ENCODE results near the gene RNF39.
"Not testable (repeated sequence)": the region's sequence is repeated elsewhere in the genome, so short reads cannot be mapped to it uniquely, and the experiment has no call there.

Gene RNF39

GRCh38 chr6:30075094-30075789, at the start of gene RNF39:
RNF39 (minus strand) TSS chr6:30075769; CDS start chr6:30075585, 184 bp downstream.
- no peak for DNase-seq (ENCODE audit: low read depth in 2 of 2)

DNA sequence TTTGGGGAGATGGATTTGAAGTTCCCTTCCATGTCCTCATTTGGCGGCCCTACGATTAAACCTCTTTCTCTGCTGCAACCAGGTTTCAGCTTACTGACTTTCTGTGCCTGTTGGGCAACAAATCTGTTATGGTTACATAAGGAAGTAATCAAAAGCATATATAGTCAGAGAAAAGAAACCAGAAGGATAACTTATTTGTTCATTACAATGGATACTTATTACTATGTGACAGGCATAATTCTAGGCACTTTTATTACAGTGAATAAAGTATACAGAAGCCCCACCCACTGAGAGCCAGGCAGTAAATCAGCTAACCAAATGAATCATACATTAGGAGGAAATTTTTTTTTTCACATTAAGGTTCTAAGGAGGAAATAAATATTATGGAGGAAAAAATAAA, 46.9 kb upstream of the RNF39 start:
- DNase-seq (ENCODE audit: low read depth in 2 of 2): no peak

- DNase-seq (ENCODE audit: low read depth in 2 of 2): no peak
Measured at GRCh38 chr6:30121446-30122366, 46.1 kb upstream of the RNF39 start.

- DNase-seq (ENCODE audit: low read depth in 2 of 2): not testable (repeated sequence)
Measured at GRCh38 chr6:30118691-30119090, 43.1 kb upstream of the RNF39 start.

DNA sequence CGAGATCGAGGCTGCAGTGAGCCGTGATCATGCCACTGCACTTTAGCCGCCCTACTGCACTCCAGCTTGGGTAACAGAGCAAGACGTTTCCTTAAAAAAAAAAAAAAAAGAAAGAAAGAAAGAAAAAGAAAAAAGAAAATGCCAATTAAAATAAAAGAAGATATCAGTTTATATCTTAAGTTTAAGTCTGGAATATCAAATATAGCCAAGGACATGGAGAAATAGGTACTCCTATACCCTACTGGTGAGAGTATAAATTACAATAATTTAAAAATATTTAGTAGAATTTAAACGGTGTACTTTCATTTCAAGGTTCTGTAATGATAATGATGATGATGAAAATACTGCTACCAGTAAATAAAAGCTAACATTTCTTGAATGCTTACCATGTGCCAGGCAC, 41.2 kb upstream of the RNF39 start:
- no peak for DNase-seq (ENCODE audit: low read depth in 2 of 2)

DNA sequence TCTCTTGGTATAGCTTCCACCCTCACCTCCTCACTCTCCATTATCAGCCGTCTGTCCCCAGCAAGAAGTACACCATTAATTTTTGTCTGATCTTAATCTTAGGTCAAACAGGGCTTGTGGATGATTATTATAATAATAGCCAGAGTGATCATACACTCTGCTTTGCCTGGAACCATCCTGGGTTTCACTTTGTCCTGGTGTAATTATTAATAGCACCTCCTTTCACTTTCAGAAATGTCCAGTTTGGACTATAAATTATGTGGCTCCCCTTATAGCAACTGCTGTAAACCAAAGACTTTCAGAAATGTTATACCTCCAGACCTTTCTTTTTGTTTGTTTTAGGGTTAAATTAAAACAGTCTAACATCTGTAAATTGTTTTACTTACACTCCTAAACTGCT, 38.3 kb upstream of the RNF39 start:
- DNase-seq (ENCODE audit: low read depth in 2 of 2): no peak

- DNase-seq (ENCODE audit: low read depth in 2 of 2): no peak
Measured at GRCh38 chr6:30113003-30113759, 37.6 kb upstream of the RNF39 start, which contains the start of gene TRIM31. TRIM31 (minus strand) TSS chr6:30113090; CDS start chr6:30112805, 285 bp downstream.

GRCh38 chr6:30112402-30112994, 36.9 kb upstream of the RNF39 start:
- DNase-seq (ENCODE audit: low read depth in 2 of 2): no peak

DNA sequence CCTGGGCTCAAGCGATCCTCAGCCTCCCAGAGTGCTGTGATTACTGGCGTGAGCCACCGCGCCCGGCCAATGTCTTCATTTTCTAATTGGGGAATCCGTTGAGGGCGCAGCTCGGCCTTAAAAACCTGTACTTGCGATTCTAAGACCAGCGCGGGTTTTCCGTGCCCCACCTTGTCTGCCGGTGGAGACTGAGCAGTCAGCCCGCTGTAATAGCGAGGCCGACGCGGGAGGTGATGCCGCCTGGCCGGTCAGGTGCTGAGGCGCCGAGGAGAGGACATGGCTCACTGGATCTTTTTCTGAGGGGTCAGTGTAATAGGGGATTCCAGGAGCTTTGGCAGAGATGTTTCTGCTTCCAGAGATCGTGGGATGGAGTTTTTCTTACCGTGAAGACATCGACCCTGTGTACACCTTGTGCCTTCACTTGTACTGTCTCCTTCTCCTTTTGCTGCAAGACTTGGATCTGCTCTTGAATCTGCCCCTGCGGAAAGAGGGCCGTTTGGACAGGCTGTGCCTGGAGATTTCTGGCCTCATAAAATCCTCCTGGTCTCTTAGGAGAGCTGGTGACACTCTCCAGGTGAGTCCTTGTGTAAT, 35.8 kb upstream of the RNF39 start:
- no peak for DNase-seq (ENCODE audit: low read depth in 2 of 2)

GRCh38 chr6:30104661-30105060, 29.1 kb upstream of the RNF39 start:
- no peak for DNase-seq (ENCODE audit: low read depth in 2 of 2)

- no peak for DNase-seq (ENCODE audit: low read depth in 2 of 2)
Measured at GRCh38 chr6:30103872-30104179, 28.3 kb upstream of the RNF39 start.

DNA sequence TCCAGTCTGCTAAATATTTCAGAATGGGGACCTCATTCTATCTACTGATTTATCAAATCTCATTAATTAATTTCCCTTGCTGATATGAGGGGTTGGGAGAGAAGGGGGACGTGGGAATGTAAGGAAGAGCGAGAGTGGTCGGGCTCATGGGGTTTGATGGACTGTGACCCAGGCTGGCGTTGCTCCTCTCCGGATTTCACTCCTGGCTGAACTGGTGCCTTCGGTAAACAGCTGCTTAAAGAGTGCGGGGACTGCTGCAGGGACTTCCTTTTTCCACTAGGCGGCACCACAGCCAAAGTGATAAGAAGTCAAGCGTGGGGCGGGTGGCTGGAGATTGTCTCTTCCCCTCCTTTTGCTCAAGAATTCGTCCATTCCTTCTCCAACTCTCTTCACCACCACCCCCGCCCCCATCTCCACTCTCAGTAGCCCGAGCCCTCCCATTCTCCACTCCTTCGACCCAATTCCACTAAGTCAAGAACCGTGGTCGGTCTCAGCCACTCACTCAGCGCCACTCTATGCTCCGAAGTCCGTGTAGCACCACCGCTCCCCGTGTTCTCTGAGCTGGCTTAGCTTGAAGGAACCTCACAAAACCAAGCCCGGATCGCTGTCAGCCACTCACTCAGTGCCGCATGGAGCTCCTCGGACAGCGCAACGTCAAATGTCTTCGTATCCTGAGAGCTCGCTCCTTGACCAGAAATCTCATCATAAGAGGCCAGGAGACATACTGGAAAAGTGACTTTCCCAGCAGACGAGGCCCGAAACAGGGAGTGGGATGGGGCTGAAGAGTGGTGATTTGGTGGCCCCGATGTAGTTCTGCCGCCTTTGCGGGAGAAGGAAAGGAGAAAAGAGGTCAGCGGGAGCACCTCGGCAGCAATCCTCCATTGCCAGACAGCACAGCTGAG, 27.7 kb upstream of the RNF39 start:
- peak; percentile 68 to 82 for DNase-seq (ENCODE audit: low read depth in 2 of 2)

- DNase-seq (ENCODE audit: low read depth in 2 of 2): no peak
Measured at GRCh38 chr6:30102414-30102969, 26.9 kb upstream of the RNF39 start.

GRCh38 chr6:30101444-30102413, 26.2 kb upstream of the RNF39 start:
- peak; percentile 41 to 72 for DNase-seq (ENCODE audit: low read depth in 2 of 2)

GRCh38 chr6:30100585-30101443, 25.2 kb upstream of the RNF39 start:
- peak in 1 of 2 experiments; percentile 6 for DNase-seq (ENCODE audit: low read depth in 2 of 2)

GRCh38 chr6:30100154-30100553, 24.6 kb upstream of the RNF39 start:
- no peak for DNase-seq (ENCODE audit: low read depth in 2 of 2)

DNA sequence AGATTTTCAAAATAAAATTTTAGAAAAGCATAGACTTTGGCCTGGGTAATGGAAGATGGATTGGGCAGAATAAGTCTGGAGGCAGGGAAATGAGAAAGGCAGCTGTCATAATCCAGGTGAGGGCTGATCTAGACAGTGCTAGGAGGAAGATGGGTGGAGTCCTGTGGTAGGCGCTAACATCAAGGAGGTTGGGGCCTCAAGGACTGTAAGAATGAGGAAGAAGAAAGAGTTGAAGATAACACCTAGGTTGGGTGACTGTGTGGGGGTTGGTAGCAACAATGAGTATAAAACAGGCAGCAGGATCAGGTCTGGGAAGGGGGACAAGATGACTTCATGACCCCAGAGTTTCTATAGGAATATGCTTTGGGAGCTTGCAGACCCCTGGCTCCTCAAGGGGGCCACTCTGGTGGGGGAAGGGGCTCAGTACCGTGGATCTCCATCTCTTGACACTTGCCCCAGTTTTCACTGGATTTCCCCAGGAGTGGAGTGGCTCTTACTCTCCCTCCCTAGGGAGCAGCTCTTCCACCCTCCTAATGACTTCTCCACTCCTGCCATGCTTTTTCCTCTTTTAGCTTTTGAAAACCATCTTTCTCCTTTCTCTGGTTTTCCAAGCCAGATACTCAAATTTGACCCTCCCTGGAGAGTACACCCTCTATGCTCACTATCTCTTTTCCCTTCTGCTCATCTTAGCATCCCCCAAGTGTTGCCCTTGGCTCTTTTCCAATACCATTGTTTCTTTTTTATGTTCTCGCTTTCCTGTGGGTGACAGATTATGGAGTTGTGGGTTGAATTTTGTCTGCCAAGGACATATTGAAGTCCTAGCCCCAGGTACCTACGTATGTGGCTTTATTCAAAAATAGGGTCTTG, 22.6 kb upstream of the RNF39 start:
- no peak for DNase-seq (ENCODE audit: low read depth in 2 of 2)

Data from stimulated activated CD4-positive, alpha-beta T cell treated with anti-CD3 and anti-CD28 coated beads, Interleukin-12 subunit alpha, Interleukin-12 subunit beta, amount 100 ng/mL, for 24 hours (primary cell).